K562 (cell line): ENCODE results near the gene SFRP5. TPM values are rescaled to one million over a fixed set of nuclear protein-coding genes. Genes with fewer than 3 reads are reported as not detected.

ENCODE experiments used
- CEBPB ChIP-seq: fragments of 450-650 bp; IDR thresholded peaks from 2 replicates; pipeline ENCODE4 v1.6.1; 2016; ENCODE audit warnings: missing genetic modification characterization, missing compliant biosample characterization
- CTBP1 ChIP-seq: fragments of 450-650 bp; IDR thresholded peaks from 2 replicates; pipeline ENCODE4 v1.6.1; 2016; ENCODE audit warnings: borderline replicate concordance
- ERF ChIP-seq: fragments of 450-650 bp; formaldehyde crosslinking; IDR thresholded peaks from 2 replicates; pipeline ENCODE4 v1.4.0; 2020; ENCODE audit warnings: mild to moderate bottlenecking, mixed read lengths
- FOS ChIP-seq: IDR thresholded peaks from 3 replicates; pipeline ENCODE4 v1.6.1; 2011; ENCODE audit not compliant: insufficient read length; ENCODE audit errors: extremely low read depth
- FOSL1 ChIP-seq: fragments of 200-800 bp; sonication (Bioruptor generic); conservative IDR thresholded peaks from 2 replicates; pipeline ENCODE4 v1.6.1; 2016; ENCODE audit warnings: missing genetic modification characterization, missing compliant biosample characterization
- NFE2 ChIP-seq: IDR thresholded peaks from 2 replicates; pipeline ENCODE4 v1.6.1; 2014; ENCODE audit warnings: antibody characterized with exemption, low read depth
- SNIP1 ChIP-seq: fragments of 450-650 bp; IDR thresholded peaks from 2 replicates; pipeline ENCODE4 v1.7.1; 2017; ENCODE audit warnings: low read depth, mild to moderate bottlenecking
- TRIM28 ChIP-seq: fragments of 450-650 bp; IDR thresholded peaks from 2 replicates; pipeline ENCODE4 v1.6.1; 2017
- WHSC1 ChIP-seq: IDR thresholded peaks from one replicate; pipeline ENCODE4 v1.6.1; 2012; ENCODE audit warnings: low read length, control low read depth, inconsistent platforms
- YY1 ChIP-seq, 3 experiments: IDR thresholded peaks; 2 replicates each; pipeline ENCODE4 v1.6.1; 2011; ENCODE audit warnings: low read length in 2 of 3, mild to moderate bottlenecking in 2 of 3, moderate library complexity in 2 of 3, borderline replicate concordance in 1 of 3, control low read depth in 1 of 3, low read depth in 1 of 3; ENCODE audit not compliant: insufficient read depth in 3 of 3, insufficient replicate concordance in 2 of 3, control insufficient read depth in 1 of 3, insufficient read length in 1 of 3; ENCODE audit errors: extremely low read depth in 1 of 3
- ZNF133 ChIP-seq: fragments of 250-450 bp; sonication (Bioruptor Pico); IDR thresholded peaks from 2 replicates; pipeline ENCODE4 v1.4.0; 2020; ENCODE audit warnings: mild to moderate bottlenecking
- ZNF184 ChIP-seq: sonication (generic); formaldehyde crosslinking; IDR thresholded peaks from 2 replicates; pipeline ENCODE4 v1.5.0; 2020; ENCODE audit warnings: missing genetic modification reagents
- ZNF347 ChIP-seq: fragments of 450-650 bp; formaldehyde crosslinking; IDR thresholded peaks from 2 replicates; pipeline ENCODE4 v1.4.0; 2020; ENCODE audit warnings: low read depth, mild to moderate bottlenecking, moderate library complexity
- ZNF717 ChIP-seq: fragments of 250-450 bp; sonication (Bioruptor Pico); IDR thresholded peaks from 2 replicates; pipeline ENCODE4 v1.5.0; 2021
- polyA plus RNA-seq, 8 experiments: library from polyadenylated mRNA; depleted of rRNA in 4 of 8; stranded (reverse) in 5 of 8; unstranded in 3 of 8; fragments of >200 nt; fragmentation: Nextera tagmentation in 2 of 8; fragmentation: Illumina TruSeq in 1 of 8; extraction: Ambion mirVana in 2 of 8; extraction: Trizol in 1 of 8; gene quantifications; 2 replicates each; pipeline versions ENCODE4 v1.2.1 to v1.2.3, GENCODE V29; 2011 to 2014; ENCODE audit warnings: inconsistent platforms in 1 of 8, missing spikeins in 1 of 8
- total RNA-seq, 7 experiments: library from RNA; depleted of rRNA in 6 of 7; stranded (reverse); fragments of >200 nt in 6 of 7; fragmentation: Illumina TruSeq in 2 of 7; extraction: Trizol in 2 of 7; gene quantifications; 2 replicates each; pipeline versions ENCODE4 v1.2.1 to v1.2.3, GENCODE V29; 2011 to 2021; ENCODE audit warnings: low replicate concordance in 1 of 7
- TF ChIP-seq, protein P1 (sequence below): fragments of 250-450 bp; sonication (Bioruptor Pico); IDR thresholded peaks from 2 replicates; pipeline ENCODE4 v1.4.0; 2020; ENCODE audit warnings: borderline replicate concordance
- TF ChIP-seq, protein P2 (sequence below): conservative IDR thresholded peaks from 2 replicates; pipeline ENCODE4 v1.6.1; 2011; ENCODE audit warnings: low read depth, mild to moderate bottlenecking, low read length; ENCODE audit not compliant: control insufficient read depth
- TF ChIP-seq, protein P3 (sequence below): fragments of 450-650 bp; formaldehyde crosslinking; IDR thresholded peaks from 2 replicates; pipeline ENCODE4 v1.4.0; 2020; ENCODE audit warnings: mild to moderate bottlenecking, moderate library complexity
- TF ChIP-seq, protein P4 (sequence below): sonication (generic); formaldehyde crosslinking; IDR thresholded peaks from 2 replicates; pipeline ENCODE4 v1.8.0; 2022; ENCODE audit warnings: mild to moderate bottlenecking, missing genetic modification reagents
- TF ChIP-seq, protein P5 (sequence below), 2 experiments: fragments of 450-650 bp in 1 of 2; IDR thresholded peaks; 2 replicates each; pipeline ENCODE4 v1.6.1; 2011 to 2017; ENCODE audit warnings: low read depth in 2 of 2, antibody characterized with exemption in 1 of 2, borderline replicate concordance in 1 of 2, low read length in 1 of 2, mild to moderate bottlenecking in 1 of 2, mixed read lengths in 1 of 2; ENCODE audit not compliant: control insufficient read depth in 1 of 2

SFRP5 gene
- total and polyA plus RNA-seq, 9 of the 15 experiments (the other 6 are each of a cell fraction or from before 2014, with no cell fraction given), result 0.07 to 0.29 (median 0.13) TPM; not detected in 3

DNA sequence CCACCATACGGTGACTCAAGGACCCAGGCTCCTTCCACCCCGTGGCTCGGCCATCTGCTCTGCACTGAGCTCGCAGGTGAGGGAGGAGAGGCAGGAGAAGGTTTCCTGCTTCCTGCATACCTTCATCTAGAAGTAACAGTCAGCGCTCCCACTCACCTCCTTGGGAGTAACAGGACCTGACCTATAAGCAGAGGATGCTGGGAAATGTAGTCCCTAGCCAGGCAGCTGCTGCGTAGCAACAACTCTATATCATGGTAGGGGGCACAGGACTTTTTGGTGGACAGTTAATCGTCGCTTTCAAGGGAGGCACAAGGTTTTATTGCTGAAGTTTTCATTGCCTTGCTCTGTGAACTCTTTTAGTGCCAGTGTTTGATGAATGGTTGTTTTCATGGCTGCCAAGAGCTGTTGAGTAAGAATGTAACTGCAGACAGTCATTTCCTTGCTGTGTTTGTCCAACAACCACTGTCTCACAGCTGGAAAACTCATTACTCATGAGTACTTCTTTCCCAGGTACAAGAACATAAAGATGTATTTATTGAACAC lies 45.1 kb downstream of the SFRP5 start (continued):
- TF ChIP-seq FOS (no peak), ZNF717 (CRISPR knock-in tag) (no peak), ZNF347 (CRISPR knock-in tag) (no peak), NFE2 (no peak), CTBP1 (no peak), CEBPB (tag) (peak; percentile 74), WHSC1 (no peak), FOSL1 (tag) (0 out of 2 replicates have a peak, but pooled peaks have one; percentile 14), YY1 (IDR thresholded peaks at IDR 0.05; ENCODE audit: borderline replicate concordance in 1 of 3, control insufficient read depth in 1 of 3, extremely low read depth in 1 of 3, insufficient read depth in 3 of 3, insufficient read length in 1 of 3, insufficient replicate concordance in 2 of 3, low read depth in 1 of 3, low read length in 2 of 3) (peak in 1 of 3 experiments; percentile 74), ZNF184 (no peak), SNIP1 (no peak), TRIM28 (0 out of 2 replicates have a peak, but pooled peaks have one; percentile 24), ERF (CRISPR knock-in tag) (no peak), ZNF133 (no peak)
- TF ChIP-seq, protein P1, sequence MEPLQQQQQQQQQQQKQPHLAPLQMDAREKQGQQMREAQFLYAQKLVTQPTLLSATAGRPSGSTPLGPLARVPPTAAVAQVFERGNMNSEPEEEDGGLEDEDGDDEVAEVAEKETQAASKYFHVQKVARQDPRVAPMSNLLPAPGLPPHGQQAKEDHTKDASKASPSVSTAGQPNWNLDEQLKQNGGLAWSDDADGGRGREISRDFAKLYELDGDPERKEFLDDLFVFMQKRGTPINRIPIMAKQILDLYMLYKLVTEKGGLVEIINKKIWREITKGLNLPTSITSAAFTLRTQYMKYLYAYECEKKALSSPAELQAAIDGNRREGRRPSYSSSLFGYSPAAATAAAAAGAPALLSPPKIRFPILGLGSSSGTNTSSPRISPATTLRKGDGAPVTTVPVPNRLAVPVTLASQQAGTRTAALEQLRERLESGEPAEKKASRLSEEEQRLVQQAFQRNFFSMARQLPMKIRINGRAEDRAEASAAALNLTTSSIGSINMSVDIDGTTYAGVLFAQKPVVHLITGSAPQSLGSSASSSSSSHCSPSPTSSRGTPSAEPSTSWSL (CRISPR knock-in tag), result no peak
- TF ChIP-seq, protein P2, sequence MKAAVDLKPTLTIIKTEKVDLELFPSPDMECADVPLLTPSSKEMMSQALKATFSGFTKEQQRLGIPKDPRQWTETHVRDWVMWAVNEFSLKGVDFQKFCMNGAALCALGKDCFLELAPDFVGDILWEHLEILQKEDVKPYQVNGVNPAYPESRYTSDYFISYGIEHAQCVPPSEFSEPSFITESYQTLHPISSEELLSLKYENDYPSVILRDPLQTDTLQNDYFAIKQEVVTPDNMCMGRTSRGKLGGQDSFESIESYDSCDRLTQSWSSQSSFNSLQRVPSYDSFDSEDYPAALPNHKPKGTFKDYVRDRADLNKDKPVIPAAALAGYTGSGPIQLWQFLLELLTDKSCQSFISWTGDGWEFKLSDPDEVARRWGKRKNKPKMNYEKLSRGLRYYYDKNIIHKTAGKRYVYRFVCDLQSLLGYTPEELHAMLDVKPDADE, result no peak
- TF ChIP-seq, protein P3, sequence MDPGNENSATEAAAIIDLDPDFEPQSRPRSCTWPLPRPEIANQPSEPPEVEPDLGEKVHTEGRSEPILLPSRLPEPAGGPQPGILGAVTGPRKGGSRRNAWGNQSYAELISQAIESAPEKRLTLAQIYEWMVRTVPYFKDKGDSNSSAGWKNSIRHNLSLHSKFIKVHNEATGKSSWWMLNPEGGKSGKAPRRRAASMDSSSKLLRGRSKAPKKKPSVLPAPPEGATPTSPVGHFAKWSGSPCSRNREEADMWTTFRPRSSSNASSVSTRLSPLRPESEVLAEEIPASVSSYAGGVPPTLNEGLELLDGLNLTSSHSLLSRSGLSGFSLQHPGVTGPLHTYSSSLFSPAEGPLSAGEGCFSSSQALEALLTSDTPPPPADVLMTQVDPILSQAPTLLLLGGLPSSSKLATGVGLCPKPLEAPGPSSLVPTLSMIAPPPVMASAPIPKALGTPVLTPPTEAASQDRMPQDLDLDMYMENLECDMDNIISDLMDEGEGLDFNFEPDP, result no peak
- TF ChIP-seq, protein P4, sequence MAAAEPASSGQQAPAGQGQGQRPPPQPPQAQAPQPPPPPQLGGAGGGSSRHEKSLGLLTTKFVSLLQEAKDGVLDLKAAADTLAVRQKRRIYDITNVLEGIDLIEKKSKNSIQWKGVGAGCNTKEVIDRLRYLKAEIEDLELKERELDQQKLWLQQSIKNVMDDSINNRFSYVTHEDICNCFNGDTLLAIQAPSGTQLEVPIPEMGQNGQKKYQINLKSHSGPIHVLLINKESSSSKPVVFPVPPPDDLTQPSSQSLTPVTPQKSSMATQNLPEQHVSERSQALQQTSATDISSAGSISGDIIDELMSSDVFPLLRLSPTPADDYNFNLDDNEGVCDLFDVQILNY (CRISPR knock-in tag), result no peak
- TF ChIP-seq, protein P5, sequence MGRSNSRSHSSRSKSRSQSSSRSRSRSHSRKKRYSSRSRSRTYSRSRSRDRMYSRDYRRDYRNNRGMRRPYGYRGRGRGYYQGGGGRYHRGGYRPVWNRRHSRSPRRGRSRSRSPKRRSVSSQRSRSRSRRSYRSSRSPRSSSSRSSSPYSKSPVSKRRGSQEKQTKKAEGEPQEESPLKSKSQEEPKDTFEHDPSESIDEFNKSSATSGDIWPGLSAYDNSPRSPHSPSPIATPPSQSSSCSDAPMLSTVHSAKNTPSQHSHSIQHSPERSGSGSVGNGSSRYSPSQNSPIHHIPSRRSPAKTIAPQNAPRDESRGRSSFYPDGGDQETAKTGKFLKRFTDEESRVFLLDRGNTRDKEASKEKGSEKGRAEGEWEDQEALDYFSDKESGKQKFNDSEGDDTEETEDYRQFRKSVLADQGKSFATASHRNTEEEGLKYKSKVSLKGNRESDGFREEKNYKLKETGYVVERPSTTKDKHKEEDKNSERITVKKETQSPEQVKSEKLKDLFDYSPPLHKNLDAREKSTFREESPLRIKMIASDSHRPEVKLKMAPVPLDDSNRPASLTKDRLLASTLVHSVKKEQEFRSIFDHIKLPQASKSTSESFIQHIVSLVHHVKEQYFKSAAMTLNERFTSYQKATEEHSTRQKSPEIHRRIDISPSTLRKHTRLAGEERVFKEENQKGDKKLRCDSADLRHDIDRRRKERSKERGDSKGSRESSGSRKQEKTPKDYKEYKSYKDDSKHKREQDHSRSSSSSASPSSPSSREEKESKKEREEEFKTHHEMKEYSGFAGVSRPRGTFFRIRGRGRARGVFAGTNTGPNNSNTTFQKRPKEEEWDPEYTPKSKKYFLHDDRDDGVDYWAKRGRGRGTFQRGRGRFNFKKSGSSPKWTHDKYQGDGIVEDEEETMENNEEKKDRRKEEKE (IDR thresholded peaks at IDR 0.05; ENCODE audit: borderline replicate concordance in 1 of 2, control insufficient read depth in 1 of 2, low read depth in 2 of 2, low read length in 1 of 2), result no peak
